Astrocyte (in vitro differentiated cells and primary cell): Measurements from ENCODE around the gene EP400.

ENCODE experiments used
- CTCF ChIP-seq: IDR thresholded peaks from 2 replicates; pipeline ENCODE4 v1.5.1; 2011; ENCODE audit warnings: low read depth, mild to moderate bottlenecking, inconsistent platforms, low read length, moderate library complexity; ENCODE audit not compliant: insufficient read depth
- EZH2 ChIP-seq: IDR thresholded peaks from 2 replicates; pipeline ENCODE4 v1.6.1; 2012; ENCODE audit warnings: mild to moderate bottlenecking, low read length, inconsistent platforms; ENCODE audit not compliant: insufficient read depth

GRCh38 chr12:132063491-132063890 is 113.7 kb downstream of the EP400 start:
- TF ChIP-seq CTCF (no peak), EZH2 (no peak)
